WTC11 (cell line): ENCODE data around the gene PHF21B.

Experiments used
- E2F1 ChIP-seq: sonication (generic); formaldehyde crosslinking; IDR thresholded peaks from 2 replicates; pipeline ENCODE4 v1.8.0; 2022; ENCODE audit warnings: mild to moderate bottlenecking, missing genetic modification reagents
- JAZF1 ChIP-seq: fragments of 250-450 bp; sonication (Bioruptor Pico); IDR thresholded peaks from 2 replicates; pipeline ENCODE4 v1.9.0; 2021; ENCODE audit warnings: moderate library complexity, mild to moderate bottlenecking, inconsistent platforms
- NR2C2 ChIP-seq: sonication (generic); formaldehyde crosslinking; IDR thresholded peaks from 2 replicates; pipeline ENCODE4 v1.8.0; 2022; ENCODE audit warnings: mild to moderate bottlenecking, missing genetic modification reagents
- NR3C1 ChIP-seq: sonication (generic); formaldehyde crosslinking; conservative IDR thresholded peaks from 2 replicates; pipeline ENCODE4 v1.8.1; 2023; ENCODE audit warnings: low read depth, mild to moderate bottlenecking, missing genetic modification reagents
- ZNF138 ChIP-seq: sonication (generic); formaldehyde crosslinking; conservative IDR thresholded peaks from 2 replicates; pipeline ENCODE4 v1.8.1; 2022; ENCODE audit warnings: mild to moderate bottlenecking, moderate library complexity, missing genetic modification reagents
- ZNF671 ChIP-seq: fragments of 250-450 bp; sonication (Bioruptor Pico); IDR thresholded peaks from 2 replicates; pipeline ENCODE4 v1.8.0; 2021; ENCODE audit warnings: mild to moderate bottlenecking
- TF ChIP-seq, protein P1 (sequence below): fragments of 200-600 bp; IDR thresholded peaks from 2 replicates; pipeline ENCODE4 v1.8.0; 2022; ENCODE audit warnings: antibody characterized with exemption
- TF ChIP-seq, protein P2 (sequence below): sonication (generic); formaldehyde crosslinking; conservative IDR thresholded peaks from 2 replicates; pipeline ENCODE4 v1.8.1; 2023; ENCODE audit warnings: mild to moderate bottlenecking, low read depth, missing genetic modification reagents, moderate library complexity

- TF ChIP-seq, protein P1, sequence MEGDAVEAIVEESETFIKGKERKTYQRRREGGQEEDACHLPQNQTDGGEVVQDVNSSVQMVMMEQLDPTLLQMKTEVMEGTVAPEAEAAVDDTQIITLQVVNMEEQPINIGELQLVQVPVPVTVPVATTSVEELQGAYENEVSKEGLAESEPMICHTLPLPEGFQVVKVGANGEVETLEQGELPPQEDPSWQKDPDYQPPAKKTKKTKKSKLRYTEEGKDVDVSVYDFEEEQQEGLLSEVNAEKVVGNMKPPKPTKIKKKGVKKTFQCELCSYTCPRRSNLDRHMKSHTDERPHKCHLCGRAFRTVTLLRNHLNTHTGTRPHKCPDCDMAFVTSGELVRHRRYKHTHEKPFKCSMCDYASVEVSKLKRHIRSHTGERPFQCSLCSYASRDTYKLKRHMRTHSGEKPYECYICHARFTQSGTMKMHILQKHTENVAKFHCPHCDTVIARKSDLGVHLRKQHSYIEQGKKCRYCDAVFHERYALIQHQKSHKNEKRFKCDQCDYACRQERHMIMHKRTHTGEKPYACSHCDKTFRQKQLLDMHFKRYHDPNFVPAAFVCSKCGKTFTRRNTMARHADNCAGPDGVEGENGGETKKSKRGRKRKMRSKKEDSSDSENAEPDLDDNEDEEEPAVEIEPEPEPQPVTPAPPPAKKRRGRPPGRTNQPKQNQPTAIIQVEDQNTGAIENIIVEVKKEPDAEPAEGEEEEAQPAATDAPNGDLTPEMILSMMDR: no peak
- TF ChIP-seq E2F1 (CRISPR knock-in tag) (no peak), ZNF138 (CRISPR knock-in tag) (no peak), ZNF671 (CRISPR knock-in tag) (no peak), NR3C1 (CRISPR knock-in tag) (no peak), JAZF1 (no peak), NR2C2 (CRISPR knock-in tag) (no peak)
- TF ChIP-seq, protein P2, sequence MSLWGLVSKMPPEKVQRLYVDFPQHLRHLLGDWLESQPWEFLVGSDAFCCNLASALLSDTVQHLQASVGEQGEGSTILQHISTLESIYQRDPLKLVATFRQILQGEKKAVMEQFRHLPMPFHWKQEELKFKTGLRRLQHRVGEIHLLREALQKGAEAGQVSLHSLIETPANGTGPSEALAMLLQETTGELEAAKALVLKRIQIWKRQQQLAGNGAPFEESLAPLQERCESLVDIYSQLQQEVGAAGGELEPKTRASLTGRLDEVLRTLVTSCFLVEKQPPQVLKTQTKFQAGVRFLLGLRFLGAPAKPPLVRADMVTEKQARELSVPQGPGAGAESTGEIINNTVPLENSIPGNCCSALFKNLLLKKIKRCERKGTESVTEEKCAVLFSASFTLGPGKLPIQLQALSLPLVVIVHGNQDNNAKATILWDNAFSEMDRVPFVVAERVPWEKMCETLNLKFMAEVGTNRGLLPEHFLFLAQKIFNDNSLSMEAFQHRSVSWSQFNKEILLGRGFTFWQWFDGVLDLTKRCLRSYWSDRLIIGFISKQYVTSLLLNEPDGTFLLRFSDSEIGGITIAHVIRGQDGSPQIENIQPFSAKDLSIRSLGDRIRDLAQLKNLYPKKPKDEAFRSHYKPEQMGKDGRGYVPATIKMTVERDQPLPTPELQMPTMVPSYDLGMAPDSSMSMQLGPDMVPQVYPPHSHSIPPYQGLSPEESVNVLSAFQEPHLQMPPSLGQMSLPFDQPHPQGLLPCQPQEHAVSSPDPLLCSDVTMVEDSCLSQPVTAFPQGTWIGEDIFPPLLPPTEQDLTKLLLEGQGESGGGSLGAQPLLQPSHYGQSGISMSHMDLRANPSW (CRISPR knock-in tag): no peak
These were observed 40.0 kb downstream of the PHF21B start for GRCh38 chr22:44969817-44970216.
